ENCODE measurements around the gene SPACA6. TPM values are rescaled to one million over a fixed set of nuclear protein-coding genes. Genes with fewer than 3 reads are reported as not detected.

Gene SPACA6
- total RNA-seq, 1 experiment from 2014 or later: 13.3 TPM

DNA sequence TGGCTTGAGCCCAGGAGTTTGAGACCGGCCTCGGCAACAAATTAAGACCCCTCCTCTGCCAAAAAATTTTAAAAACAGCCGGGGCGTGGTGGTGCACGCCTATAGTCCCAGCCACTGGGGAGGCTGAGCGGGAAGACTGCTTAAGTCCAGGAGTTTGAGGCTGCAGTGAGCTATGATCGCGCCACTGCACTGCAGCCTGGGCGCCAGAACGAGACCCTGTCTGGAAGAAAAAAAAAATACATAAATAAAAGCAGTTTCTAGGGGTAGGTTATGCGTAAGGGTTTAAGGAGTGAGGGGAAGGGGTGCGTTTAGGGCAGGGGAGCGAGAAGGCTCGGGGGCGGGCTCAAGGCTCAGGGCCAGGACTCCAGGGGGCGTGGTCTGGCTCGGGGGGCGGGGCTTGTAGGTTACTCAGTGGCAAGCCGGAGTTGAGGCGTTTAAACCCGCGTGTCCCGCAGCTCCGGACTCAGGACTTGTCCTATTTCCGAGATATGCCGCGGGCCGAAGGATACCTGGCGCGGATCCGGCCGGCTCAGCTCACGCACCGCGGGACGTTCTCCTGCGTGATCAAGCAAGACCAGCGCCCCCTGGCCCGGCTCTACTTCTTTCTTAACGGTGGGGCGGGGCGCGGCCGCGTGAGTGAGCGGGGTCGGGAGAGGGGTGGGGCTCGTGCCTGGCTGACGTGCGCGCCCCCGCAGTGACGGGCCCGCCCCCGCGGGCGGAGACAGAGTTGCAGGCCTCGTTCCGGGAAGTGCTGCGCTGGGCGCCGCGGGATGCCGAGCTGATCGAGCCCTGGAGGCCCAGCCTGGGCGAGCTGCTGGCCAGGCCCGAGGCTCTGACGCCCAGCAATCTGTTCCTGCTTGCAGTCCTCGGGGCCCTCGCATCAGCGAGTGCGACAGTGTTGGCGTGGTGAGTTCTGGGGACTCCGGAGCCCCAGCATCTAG, 10.7 kb downstream of the SPACA6 start (continued):
- TF ChIP-seq, protein P1, sequence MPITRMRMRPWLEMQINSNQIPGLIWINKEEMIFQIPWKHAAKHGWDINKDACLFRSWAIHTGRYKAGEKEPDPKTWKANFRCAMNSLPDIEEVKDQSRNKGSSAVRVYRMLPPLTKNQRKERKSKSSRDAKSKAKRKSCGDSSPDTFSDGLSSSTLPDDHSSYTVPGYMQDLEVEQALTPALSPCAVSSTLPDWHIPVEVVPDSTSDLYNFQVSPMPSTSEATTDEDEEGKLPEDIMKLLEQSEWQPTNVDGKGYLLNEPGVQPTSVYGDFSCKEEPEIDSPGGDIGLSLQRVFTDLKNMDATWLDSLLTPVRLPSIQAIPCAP (CRISPR knock-in tag; IDR thresholded peaks at IDR 0.05): no peak
- TF ChIP-seq SMAD4 (CRISPR knock-in tag; IDR thresholded peaks at IDR 0.05) (no peak), HMGA2 (CRISPR knock-in tag; IDR thresholded peaks at IDR 0.05) (no peak), ATF1 (CRISPR knock-in tag; IDR thresholded peaks at IDR 0.05) (no peak)
- TF ChIP-seq, protein P2, sequence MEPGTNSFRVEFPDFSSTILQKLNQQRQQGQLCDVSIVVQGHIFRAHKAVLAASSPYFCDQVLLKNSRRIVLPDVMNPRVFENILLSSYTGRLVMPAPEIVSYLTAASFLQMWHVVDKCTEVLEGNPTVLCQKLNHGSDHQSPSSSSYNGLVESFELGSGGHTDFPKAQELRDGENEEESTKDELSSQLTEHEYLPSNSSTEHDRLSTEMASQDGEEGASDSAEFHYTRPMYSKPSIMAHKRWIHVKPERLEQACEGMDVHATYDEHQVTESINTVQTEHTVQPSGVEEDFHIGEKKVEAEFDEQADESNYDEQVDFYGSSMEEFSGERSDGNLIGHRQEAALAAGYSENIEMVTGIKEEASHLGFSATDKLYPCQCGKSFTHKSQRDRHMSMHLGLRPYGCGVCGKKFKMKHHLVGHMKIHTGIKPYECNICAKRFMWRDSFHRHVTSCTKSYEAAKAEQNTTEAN (CRISPR knock-in tag; IDR thresholded peaks at IDR 0.05): no peak
- TF ChIP-seq, protein P3, sequence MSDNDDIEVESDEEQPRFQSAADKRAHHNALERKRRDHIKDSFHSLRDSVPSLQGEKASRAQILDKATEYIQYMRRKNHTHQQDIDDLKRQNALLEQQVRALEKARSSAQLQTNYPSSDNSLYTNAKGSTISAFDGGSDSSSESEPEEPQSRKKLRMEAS (CRISPR knock-in tag; IDR thresholded peaks at IDR 0.05): peak; percentile 68; the same call in 1 of the 2 replicates

DNA sequence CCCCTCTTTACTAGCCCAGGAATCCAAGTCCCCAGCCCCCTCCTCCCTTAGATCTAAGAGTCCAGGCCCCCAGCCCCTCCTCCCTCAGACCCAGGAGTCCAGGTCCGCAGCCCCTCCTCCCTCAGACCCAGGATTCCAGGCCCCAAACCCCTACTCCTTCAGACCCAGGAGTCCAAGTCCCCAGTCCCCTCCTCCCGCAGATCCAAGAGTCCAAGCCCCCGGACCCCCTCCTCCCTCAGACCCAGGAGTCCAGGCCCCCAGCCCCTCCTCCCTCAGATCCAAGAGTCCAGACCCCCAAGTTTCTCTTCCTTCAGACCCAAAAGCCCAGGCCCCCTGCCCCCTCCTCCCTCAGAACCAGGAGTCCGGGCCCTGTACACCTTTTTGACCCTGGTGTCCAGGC, 11.5 kb downstream of the SPACA6 start:
- no peak overlapping the region for H3K27ac Mint-ChIP-seq
- H3K4me3 Mint-ChIP-seq: peak overlapping the region; percentile 94
- CTCF ChIA-PET: interaction anchor here (0.6 to 3.6 kb wide), 13 partner anchors 8 to 980 kb away, joined by 3 to 38 read pairs (median 5); no protein-coding TSS in a partner anchor
- ATAC-seq (no peak), DNase-seq (ENCODE audit: low spot score) (no peak)
- POLR2A ChIA-PET: interaction anchor here (0.6 to 2.4 kb wide), 4 partner anchors 9 to 1231 kb away, joined by 3 to 17 read pairs (median 4); no protein-coding TSS in a partner anchor
- TF ChIP-seq, protein P4, sequence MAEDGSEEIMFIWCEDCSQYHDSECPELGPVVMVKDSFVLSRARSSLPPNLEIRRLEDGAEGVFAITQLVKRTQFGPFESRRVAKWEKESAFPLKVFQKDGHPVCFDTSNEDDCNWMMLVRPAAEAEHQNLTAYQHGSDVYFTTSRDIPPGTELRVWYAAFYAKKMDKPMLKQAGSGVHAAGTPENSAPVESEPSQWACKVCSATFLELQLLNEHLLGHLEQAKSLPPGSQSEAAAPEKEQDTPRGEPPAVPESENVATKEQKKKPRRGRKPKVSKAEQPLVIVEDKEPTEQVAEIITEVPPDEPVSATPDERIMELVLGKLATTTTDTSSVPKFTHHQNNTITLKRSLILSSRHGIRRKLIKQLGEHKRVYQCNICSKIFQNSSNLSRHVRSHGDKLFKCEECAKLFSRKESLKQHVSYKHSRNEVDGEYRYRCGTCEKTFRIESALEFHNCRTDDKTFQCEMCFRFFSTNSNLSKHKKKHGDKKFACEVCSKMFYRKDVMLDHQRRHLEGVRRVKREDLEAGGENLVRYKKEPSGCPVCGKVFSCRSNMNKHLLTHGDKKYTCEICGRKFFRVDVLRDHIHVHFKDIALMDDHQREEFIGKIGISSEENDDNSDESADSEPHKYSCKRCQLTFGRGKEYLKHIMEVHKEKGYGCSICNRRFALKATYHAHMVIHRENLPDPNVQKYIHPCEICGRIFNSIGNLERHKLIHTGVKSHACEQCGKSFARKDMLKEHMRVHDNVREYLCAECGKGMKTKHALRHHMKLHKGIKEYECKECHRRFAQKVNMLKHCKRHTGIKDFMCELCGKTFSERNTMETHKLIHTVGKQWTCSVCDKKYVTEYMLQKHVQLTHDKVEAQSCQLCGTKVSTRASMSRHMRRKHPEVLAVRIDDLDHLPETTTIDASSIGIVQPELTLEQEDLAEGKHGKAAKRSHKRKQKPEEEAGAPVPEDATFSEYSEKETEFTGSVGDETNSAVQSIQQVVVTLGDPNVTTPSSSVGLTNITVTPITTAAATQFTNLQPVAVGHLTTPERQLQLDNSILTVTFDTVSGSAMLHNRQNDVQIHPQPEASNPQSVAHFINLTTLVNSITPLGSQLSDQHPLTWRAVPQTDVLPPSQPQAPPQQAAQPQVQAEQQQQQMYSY (CRISPR knock-in tag; IDR thresholded peaks at IDR 0.05): no peak
- TF ChIP-seq ZNF138 (CRISPR knock-in tag; conservative IDR thresholded peaks at IDR 0.05) (no peak), JAZF1 (CRISPR knock-in tag; IDR thresholded peaks at IDR 0.05) (no peak), KAT7 (CRISPR knock-in tag; IDR thresholded peaks at IDR 0.05; ENCODE audit: borderline replicate concordance) (no peak), NFE2L1 (CRISPR knock-in tag; IDR thresholded peaks at IDR 0.05) (no peak), SMAD3 (CRISPR knock-in tag; IDR thresholded peaks at IDR 0.05; ENCODE audit: borderline replicate concordance) (no peak), ZNF671 (CRISPR knock-in tag; IDR thresholded peaks at IDR 0.05) (no peak), ESRRA (CRISPR knock-in tag; IDR thresholded peaks at IDR 0.05; ENCODE audit: borderline replicate concordance) (no peak)
- TF ChIP-seq, protein P5, sequence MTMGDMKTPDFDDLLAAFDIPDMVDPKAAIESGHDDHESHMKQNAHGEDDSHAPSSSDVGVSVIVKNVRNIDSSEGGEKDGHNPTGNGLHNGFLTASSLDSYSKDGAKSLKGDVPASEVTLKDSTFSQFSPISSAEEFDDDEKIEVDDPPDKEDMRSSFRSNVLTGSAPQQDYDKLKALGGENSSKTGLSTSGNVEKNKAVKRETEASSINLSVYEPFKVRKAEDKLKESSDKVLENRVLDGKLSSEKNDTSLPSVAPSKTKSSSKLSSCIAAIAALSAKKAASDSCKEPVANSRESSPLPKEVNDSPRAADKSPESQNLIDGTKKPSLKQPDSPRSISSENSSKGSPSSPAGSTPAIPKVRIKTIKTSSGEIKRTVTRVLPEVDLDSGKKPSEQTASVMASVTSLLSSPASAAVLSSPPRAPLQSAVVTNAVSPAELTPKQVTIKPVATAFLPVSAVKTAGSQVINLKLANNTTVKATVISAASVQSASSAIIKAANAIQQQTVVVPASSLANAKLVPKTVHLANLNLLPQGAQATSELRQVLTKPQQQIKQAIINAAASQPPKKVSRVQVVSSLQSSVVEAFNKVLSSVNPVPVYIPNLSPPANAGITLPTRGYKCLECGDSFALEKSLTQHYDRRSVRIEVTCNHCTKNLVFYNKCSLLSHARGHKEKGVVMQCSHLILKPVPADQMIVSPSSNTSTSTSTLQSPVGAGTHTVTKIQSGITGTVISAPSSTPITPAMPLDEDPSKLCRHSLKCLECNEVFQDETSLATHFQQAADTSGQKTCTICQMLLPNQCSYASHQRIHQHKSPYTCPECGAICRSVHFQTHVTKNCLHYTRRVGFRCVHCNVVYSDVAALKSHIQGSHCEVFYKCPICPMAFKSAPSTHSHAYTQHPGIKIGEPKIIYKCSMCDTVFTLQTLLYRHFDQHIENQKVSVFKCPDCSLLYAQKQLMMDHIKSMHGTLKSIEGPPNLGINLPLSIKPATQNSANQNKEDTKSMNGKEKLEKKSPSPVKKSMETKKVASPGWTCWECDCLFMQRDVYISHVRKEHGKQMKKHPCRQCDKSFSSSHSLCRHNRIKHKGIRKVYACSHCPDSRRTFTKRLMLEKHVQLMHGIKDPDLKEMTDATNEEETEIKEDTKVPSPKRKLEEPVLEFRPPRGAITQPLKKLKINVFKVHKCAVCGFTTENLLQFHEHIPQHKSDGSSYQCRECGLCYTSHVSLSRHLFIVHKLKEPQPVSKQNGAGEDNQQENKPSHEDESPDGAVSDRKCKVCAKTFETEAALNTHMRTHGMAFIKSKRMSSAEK (CRISPR knock-in tag; IDR thresholded peaks at IDR 0.05; ENCODE audit: borderline replicate concordance): no peak
- TF ChIP-seq, protein P6, sequence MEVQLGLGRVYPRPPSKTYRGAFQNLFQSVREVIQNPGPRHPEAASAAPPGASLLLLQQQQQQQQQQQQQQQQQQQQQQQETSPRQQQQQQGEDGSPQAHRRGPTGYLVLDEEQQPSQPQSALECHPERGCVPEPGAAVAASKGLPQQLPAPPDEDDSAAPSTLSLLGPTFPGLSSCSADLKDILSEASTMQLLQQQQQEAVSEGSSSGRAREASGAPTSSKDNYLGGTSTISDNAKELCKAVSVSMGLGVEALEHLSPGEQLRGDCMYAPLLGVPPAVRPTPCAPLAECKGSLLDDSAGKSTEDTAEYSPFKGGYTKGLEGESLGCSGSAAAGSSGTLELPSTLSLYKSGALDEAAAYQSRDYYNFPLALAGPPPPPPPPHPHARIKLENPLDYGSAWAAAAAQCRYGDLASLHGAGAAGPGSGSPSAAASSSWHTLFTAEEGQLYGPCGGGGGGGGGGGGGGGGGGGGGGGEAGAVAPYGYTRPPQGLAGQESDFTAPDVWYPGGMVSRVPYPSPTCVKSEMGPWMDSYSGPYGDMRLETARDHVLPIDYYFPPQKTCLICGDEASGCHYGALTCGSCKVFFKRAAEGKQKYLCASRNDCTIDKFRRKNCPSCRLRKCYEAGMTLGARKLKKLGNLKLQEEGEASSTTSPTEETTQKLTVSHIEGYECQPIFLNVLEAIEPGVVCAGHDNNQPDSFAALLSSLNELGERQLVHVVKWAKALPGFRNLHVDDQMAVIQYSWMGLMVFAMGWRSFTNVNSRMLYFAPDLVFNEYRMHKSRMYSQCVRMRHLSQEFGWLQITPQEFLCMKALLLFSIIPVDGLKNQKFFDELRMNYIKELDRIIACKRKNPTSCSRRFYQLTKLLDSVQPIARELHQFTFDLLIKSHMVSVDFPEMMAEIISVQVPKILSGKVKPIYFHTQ (CRISPR knock-in tag; IDR thresholded peaks at IDR 0.05): no peak
- no peaks in the 10 kb centered on the region for H3K9me3 Mint-ChIP-seq
- peaks cover 14% of the 10 kb centered on the region for H3K36me3 Mint-ChIP-seq
- peaks cover 29% of the 10 kb centered on the region for H3K4me1 Mint-ChIP-seq
- peaks cover 13% of the 10 kb centered on the region for H3K27me3 Mint-ChIP-seq (ENCODE audit: low read depth)

All from WTC11 (cell line).